ENCODE results near the gene MIA2. TPM values are rescaled to one million over a fixed set of nuclear protein-coding genes. Genes with fewer than 3 reads are reported as not detected.
"Not testable (repeated sequence)": the region's sequence is repeated elsewhere in the genome, so short reads cannot be mapped to it uniquely, and the experiment has no call there.

MIA2 gene
- total RNA-seq, 1 donor from 2014 or later = 19.8 TPM

DNA sequence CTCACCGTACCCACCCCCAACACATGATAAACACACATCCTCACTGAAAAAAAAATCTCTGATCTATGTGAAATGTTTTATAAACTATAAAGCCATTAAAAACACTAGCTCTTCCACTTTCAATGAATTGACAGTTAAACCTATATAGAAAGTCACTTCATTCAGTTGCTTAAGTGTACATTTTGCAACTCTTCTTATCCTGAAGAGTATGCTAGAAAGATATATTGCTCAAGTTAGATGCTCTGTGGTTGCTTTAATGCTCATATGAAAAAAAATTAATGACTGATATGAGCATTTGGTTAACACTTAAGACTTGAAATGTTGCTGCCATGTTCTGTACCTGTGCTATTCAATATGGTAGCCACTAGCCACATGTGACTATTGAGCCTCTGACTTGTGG lies 21.0 kb upstream of the MIA2 start:
- Mint-ChIP-seq H3K4me3 (ENCODE audit: unreplicated experiment) (no peak overlapping the region), H3K27me3 (ENCODE audit: unreplicated experiment) (no peaks in the 10 kb centered on the region), H3K27ac (ENCODE audit: unreplicated experiment) (no peak overlapping the region), H3K4me1 (ENCODE audit: unreplicated experiment) (peaks cover 12% of the 10 kb centered on the region), H3K36me3 (ENCODE audit: low read depth, unreplicated experiment) (no peaks in the 10 kb centered on the region), H3K9me3 (ENCODE audit: unreplicated experiment) (no peaks in the 10 kb centered on the region)
- no peak for TF ChIP-seq CTCF (IDR thresholded peaks at IDR 0.05; ENCODE audit: unreplicated experiment)
- DNase-seq (ENCODE audit: low spot score) = no peak

DNA sequence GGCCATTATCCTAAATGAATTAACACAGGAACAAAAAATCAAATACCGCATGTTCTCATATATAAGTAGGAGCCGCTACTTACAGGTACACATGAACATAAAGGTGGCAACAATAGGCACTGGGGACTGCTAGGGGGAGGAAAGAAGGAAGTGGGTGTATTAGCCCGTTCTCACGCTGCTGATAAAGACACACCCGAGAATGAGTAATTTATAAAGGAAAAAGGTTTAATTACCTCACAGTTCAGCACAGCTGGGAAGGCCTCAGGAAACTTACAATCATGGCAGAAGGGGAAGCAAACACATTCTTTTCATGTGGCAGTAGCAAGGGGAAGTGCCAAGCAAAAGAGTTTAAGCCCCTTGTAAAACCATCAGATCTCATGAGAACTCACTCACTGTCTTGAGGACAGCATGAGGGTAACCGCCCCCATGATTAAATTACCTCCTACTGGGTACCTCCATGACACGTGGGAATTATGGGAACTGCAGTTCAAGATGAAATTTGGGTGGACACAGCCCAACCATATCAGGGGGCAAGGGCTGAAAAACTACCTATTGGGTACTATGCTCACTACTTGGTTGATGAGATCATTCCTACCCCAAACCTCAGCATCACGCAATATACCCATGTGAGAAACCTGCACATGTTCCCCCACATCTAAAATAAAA lies 16.4 kb upstream of the MIA2 start:
- H3K36me3 Mint-ChIP-seq (ENCODE audit: low read depth, unreplicated experiment) = no peaks in the 10 kb centered on the region
- no peak overlapping the region for H3K27ac Mint-ChIP-seq (ENCODE audit: unreplicated experiment)
- H3K4me1 Mint-ChIP-seq (ENCODE audit: unreplicated experiment) = peaks cover 9% of the 10 kb centered on the region
- H3K27me3 Mint-ChIP-seq (ENCODE audit: unreplicated experiment) = no peaks in the 10 kb centered on the region
- DNase-seq (ENCODE audit: low spot score) = no peak
- no peak for TF ChIP-seq CTCF (IDR thresholded peaks at IDR 0.05; ENCODE audit: unreplicated experiment)
- H3K4me3 Mint-ChIP-seq (ENCODE audit: unreplicated experiment) = no peak overlapping the region
- no peaks in the 10 kb centered on the region for H3K9me3 Mint-ChIP-seq (ENCODE audit: unreplicated experiment)

DNA sequence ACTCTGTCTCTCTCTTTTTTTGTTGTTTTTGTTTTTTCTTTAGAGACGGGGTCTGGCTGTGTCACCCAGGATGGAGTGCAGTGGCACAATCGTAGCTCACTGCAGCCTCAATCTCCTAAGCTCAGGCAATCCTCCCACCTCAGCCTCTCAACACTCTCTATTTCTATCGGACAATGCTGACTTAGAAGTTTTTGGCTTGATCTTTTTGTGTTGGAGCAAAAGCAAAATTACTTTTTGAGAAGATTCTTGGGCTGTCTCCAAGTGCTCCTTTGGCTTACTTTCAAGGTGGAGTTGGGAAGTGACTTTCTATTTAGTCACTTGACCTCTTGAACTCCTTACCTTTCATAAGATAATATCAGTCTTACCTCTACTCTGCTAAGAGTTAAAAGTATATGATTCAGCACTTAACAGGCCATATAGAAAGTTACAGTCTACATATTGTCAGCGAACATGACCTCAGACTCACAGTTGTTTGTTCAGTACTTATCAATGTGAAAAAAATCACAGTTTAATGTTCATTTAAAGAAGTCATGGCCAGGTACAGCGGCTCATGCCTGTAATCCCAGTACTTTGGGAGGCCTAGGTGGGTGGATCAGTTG lies 15.4 kb upstream of the MIA2 start:
- Mint-ChIP-seq H3K4me3 (ENCODE audit: unreplicated experiment) (no peak overlapping the region), H3K9me3 (ENCODE audit: unreplicated experiment) (no peaks in the 10 kb centered on the region), H3K36me3 (ENCODE audit: low read depth, unreplicated experiment) (no peaks in the 10 kb centered on the region), H3K4me1 (ENCODE audit: unreplicated experiment) (peaks cover 9% of the 10 kb centered on the region), H3K27ac (ENCODE audit: unreplicated experiment) (no peak overlapping the region), H3K27me3 (ENCODE audit: unreplicated experiment) (no peaks in the 10 kb centered on the region)
- no peak for DNase-seq (ENCODE audit: low spot score)
- TF ChIP-seq CTCF (IDR thresholded peaks at IDR 0.05; ENCODE audit: unreplicated experiment) = no peak

GRCh38 chr14:39219075-39219499 lies 14.6 kb upstream of the MIA2 start:
- Mint-ChIP-seq H3K4me1 (ENCODE audit: unreplicated experiment) (peaks cover 9% of the 10 kb centered on the region), H3K27ac (ENCODE audit: unreplicated experiment) (no peak overlapping the region), H3K27me3 (ENCODE audit: unreplicated experiment) (peaks cover 2% of the 10 kb centered on the region), H3K36me3 (ENCODE audit: low read depth, unreplicated experiment) (no peaks in the 10 kb centered on the region), H3K9me3 (ENCODE audit: unreplicated experiment) (no peaks in the 10 kb centered on the region), H3K4me3 (ENCODE audit: unreplicated experiment) (no peak overlapping the region)
- no peak for DNase-seq (ENCODE audit: low spot score)
- TF ChIP-seq CTCF (IDR thresholded peaks at IDR 0.05; ENCODE audit: unreplicated experiment) = no peak

GRCh38 chr14:39220473-39220872 lies 13.2 kb upstream of the MIA2 start:
- H3K9me3 Mint-ChIP-seq (ENCODE audit: unreplicated experiment); H3K27me3 Mint-ChIP-seq (ENCODE audit: unreplicated experiment); H3K36me3 Mint-ChIP-seq (ENCODE audit: low read depth, unreplicated experiment); H3K4me1 Mint-ChIP-seq (ENCODE audit: unreplicated experiment); DNase-seq (ENCODE audit: low spot score); H3K27ac Mint-ChIP-seq (ENCODE audit: unreplicated experiment); H3K4me3 Mint-ChIP-seq (ENCODE audit: unreplicated experiment): not testable (repeated sequence)

All from endothelial cell (in vitro differentiated cells).